T-helper 1 cell (primary cell): Measurements from ENCODE around the gene NTM.

Experiments
- DNase-seq, 5 donors: peaks; one replicate each; pipeline ENCODE4 v3.0.0-alpha.2; 2012 to 2020

NTM gene

GRCh38 chr11:132099692-132100091, 729.3 kb downstream of the NTM start:
- DNase-seq: no peak

GRCh38 chr11:132100583-132100982, 730.2 kb downstream of the NTM start:
- DNase-seq: no peak

GRCh38 chr11:132101881-132102280, 731.5 kb downstream of the NTM start:
- DNase-seq: no peak

- DNase-seq: no peak
Observed at GRCh38 chr11:132103021-132103420, 732.6 kb downstream of the NTM start.

- no peak for DNase-seq
Observed at GRCh38 chr11:132106096-132106982, 735.9 kb downstream of the NTM start.

GRCh38 chr11:132111316-132111715, 740.9 kb downstream of the NTM start:
- no peak for DNase-seq

GRCh38 chr11:132111838-132112237, 741.4 kb downstream of the NTM start:
- no peak for DNase-seq

GRCh38 chr11:132112846-132113245, 742.4 kb downstream of the NTM start:
- no peak for DNase-seq

GRCh38 chr11:132114185-132114584, 743.8 kb downstream of the NTM start:
- no peak for DNase-seq

- no peak for DNase-seq
Observed at GRCh38 chr11:132114743-132115142, 744.3 kb downstream of the NTM start.

- no peak for DNase-seq
Observed at GRCh38 chr11:132115454-132115853, 745.0 kb downstream of the NTM start.

- no peak for DNase-seq
Observed at GRCh38 chr11:132116516-132116915, 746.1 kb downstream of the NTM start.

GRCh38 chr11:132118661-132119060, 748.2 kb downstream of the NTM start:
- DNase-seq: no peak

GRCh38 chr11:132119573-132119972, 749.2 kb downstream of the NTM start:
- no peak for DNase-seq

- DNase-seq: no peak
Observed at GRCh38 chr11:132122735-132123134, 752.3 kb downstream of the NTM start.

GRCh38 chr11:132123449-132123848, 753.0 kb downstream of the NTM start:
- DNase-seq: no peak

- no peak for DNase-seq
Observed at GRCh38 chr11:132123854-132124835, 753.7 kb downstream of the NTM start.

GRCh38 chr11:132125988-132126871, 755.8 kb downstream of the NTM start:
- peak in 1 of 5 donors; percentile 18 for DNase-seq

GRCh38 chr11:132126973-132127899, 756.8 kb downstream of the NTM start:
- DNase-seq: no peak

GRCh38 chr11:132127900-132128288, 757.5 kb downstream of the NTM start:
- DNase-seq: no peak

- no peak for DNase-seq
Observed at GRCh38 chr11:132131047-132131446, 760.6 kb downstream of the NTM start.
